Urinary bladder (tissue), 4 donors: ENCODE measurements around the gene SPATS1. TPM values are rescaled to one million over a fixed set of nuclear protein-coding genes. Genes with fewer than 3 reads are reported as not detected.
"Not testable (repeated sequence)": the region's sequence is repeated elsewhere in the genome, so short reads cannot be mapped to it uniquely, and the experiment has no call there.

ENCODE experiments used
- DNase-seq: peaks from one replicate; pipeline ENCODE4 v3.0.0-alpha.2; 2015; ENCODE audit errors: extremely low spot score
- H3K27ac ChIP-seq: one replicate; pipeline ENCODE4 v1.5.1; 2013; ENCODE audit warnings: low read depth, mild to moderate bottlenecking, moderate library complexity
- H3K36me3 ChIP-seq: one replicate; pipeline ENCODE4 v1.6.1; 2013; ENCODE audit warnings: mild to moderate bottlenecking, moderate library complexity; ENCODE audit not compliant: insufficient read depth
- H3K4me1 ChIP-seq: one replicate; pipeline ENCODE4 v1.6.1; 2013; ENCODE audit warnings: mild to moderate bottlenecking, moderate library complexity; ENCODE audit not compliant: insufficient read depth
- H3K4me3 ChIP-seq: one replicate; pipeline ENCODE4 v1.5.1; 2013; ENCODE audit warnings: low read depth, low read length
- WGBS: extraction: QIAGEN DNeasy Blood & Tissue Kit; methylation state at CpG from one replicate; pipeline ENCODE4 v1.1.7; 2013; 5-methylcytosine and 5-hydroxymethylcytosine counted together
- polyA plus RNA-seq: library from polyadenylated mRNA; stranded (reverse); fragments of 200-250 nt; gene quantifications from one replicate; pipeline ENCODE4 v1.2.3, GENCODE V29; 2013
- total RNA-seq: library from RNA; depleted of rRNA; stranded (reverse); fragments of >200 nt; gene quantifications from one replicate; pipeline ENCODE4 v1.2.3, GENCODE V29; 2014
- donor health status: healthy with polysubstance abuse.
- donor health status: healthy.

The SPATS1 gene
- total and polyA plus RNA-seq, 2 donors = not detected

GRCh38 chr6:44304282-44305199 lies 37.9 kb upstream of the SPATS1 start:
- Histone ChIP-seq H3K4me3 (no peak overlapping the region), H3K4me1 (no peaks in the 10 kb centered on the region), H3K27ac (no peak overlapping the region), H3K36me3 (peaks cover 4% of the 10 kb centered on the region)
- DNase-seq = no peak
- WGBS = 83% methylated on average over 25 of the region's 25 CpGs

GRCh38 chr6:44305200-44305725 lies 37.2 kb upstream of the SPATS1 start:
- H3K4me3 ChIP-seq = no peak overlapping the region
- WGBS = 80% methylated on average over 5 of the region's 5 CpGs
- peaks cover 4% of the 10 kb centered on the region for H3K36me3 ChIP-seq

GRCh38 chr6:44306710-44307109 lies 35.7 kb upstream of the SPATS1 start:
- H3K27ac ChIP-seq = no peak overlapping the region
- DNase-seq = no peak
- H3K36me3 ChIP-seq = peaks cover 4% of the 10 kb centered on the region
- no peaks in the 10 kb centered on the region for H3K4me1 ChIP-seq
- WGBS = 89% methylated on average over 8 of the region's 8 CpGs
- H3K4me3 ChIP-seq = no peak overlapping the region

More at GRCh38 chr6:44305200-44305725, 37.2 kb upstream of the SPATS1 start:
- Histone ChIP-seq H3K4me1 (no peaks in the 10 kb centered on the region), H3K27ac (no peak overlapping the region)
- DNase-seq = no peak

GRCh38 chr6:44307217-44307616 lies 35.2 kb upstream of the SPATS1 start:
- no peak for DNase-seq
- 95% methylated on average over 10 of the region's 10 CpGs for WGBS
- Histone ChIP-seq H3K4me3 (no peak overlapping the region), H3K36me3 (peaks cover 4% of the 10 kb centered on the region), H3K27ac (no peak overlapping the region), H3K4me1 (no peaks in the 10 kb centered on the region)

GRCh38 chr6:44309092-44309491 lies 33.4 kb upstream of the SPATS1 start:
- no peak overlapping the region for H3K27ac ChIP-seq
- peaks cover 3% of the 10 kb centered on the region for H3K4me1 ChIP-seq
- WGBS = 71% methylated on average over 2 of the region's 2 CpGs
- no peak for DNase-seq
- H3K36me3 ChIP-seq = peaks cover 4% of the 10 kb centered on the region
- H3K4me3 ChIP-seq = no peak overlapping the region

- Histone ChIP-seq H3K4me3 (no peak overlapping the region), H3K4me1 (peaks cover 3% of the 10 kb centered on the region), H3K27ac (no peak overlapping the region), H3K36me3 (peaks cover 4% of the 10 kb centered on the region)
- no peak for DNase-seq
These were observed 32.8 kb upstream of the SPATS1 start for GRCh38 chr6:44309631-44310030.

- 93% methylated on average over 3 of the region's 3 CpGs for whole genome bisulfite sequencing
- no peak for DNase-seq
- H3K36me3 ChIP-seq = peaks cover 4% of the 10 kb centered on the region
- H3K4me1 ChIP-seq = peaks cover 3% of the 10 kb centered on the region
- no peak overlapping the region for H3K4me3 ChIP-seq
- no peak overlapping the region for H3K27ac ChIP-seq
These were observed 32.2 kb upstream of the SPATS1 start for GRCh38 chr6:44310241-44310640.

- Histone ChIP-seq H3K36me3 (no peaks in the 10 kb centered on the region), H3K4me1 (peaks cover 3% of the 10 kb centered on the region), H3K27ac (no peak overlapping the region), H3K4me3 (no peak overlapping the region)
- WGBS = 64% methylated on average over 2 of the region's 2 CpGs
- no peak for DNase-seq
These were observed 31.1 kb upstream of the SPATS1 start for GRCh38 chr6:44311304-44311703.

- H3K27ac ChIP-seq = no peak overlapping the region
- DNase-seq = no peak
- 82% methylated on average over 3 of the region's 3 CpGs for WGBS
- H3K4me3 ChIP-seq = no peak overlapping the region
- peaks cover 3% of the 10 kb centered on the region for H3K4me1 ChIP-seq
- H3K36me3 ChIP-seq = no peaks in the 10 kb centered on the region
These were observed 30.7 kb upstream of the SPATS1 start for GRCh38 chr6:44311767-44312166.

GRCh38 chr6:44312901-44313788 lies 29.3 kb upstream of the SPATS1 start, which contains the start of gene AARS2:
TSS of gene AARS2 (minus strand) at chr6:44313347. CDS start at chr6:44313323, 24 bp downstream.
- H3K4me1 ChIP-seq = peaks cover 3% of the 10 kb centered on the region
- H3K4me3 ChIP-seq = peak within 1 kb of the TSS; percentile 95
- H3K36me3 ChIP-seq = no peaks in the 10 kb centered on the region
- DNase-seq = peak; percentile 58
- H3K27ac ChIP-seq = no peak within 1 kb of the TSS
- WGBS = 2% methylated on average over 52 of the region's 52 CpGs

- H3K27ac ChIP-seq, H3K36me3 ChIP-seq, H3K4me1 ChIP-seq, H3K4me3 ChIP-seq, DNase-seq: not testable (repeated sequence)
- WGBS = 89% methylated on average over 8 of the region's 8 CpGs
These were observed 27.8 kb upstream of the SPATS1 start for GRCh38 chr6:44314657-44315056.

- no peak overlapping the region for H3K4me3 ChIP-seq
- DNase-seq = no peak
- H3K4me1 ChIP-seq = peaks cover 3% of the 10 kb centered on the region
- H3K27ac ChIP-seq = no peak overlapping the region
- no peaks in the 10 kb centered on the region for H3K36me3 ChIP-seq
- 73% methylated on average over 3 of the region's 3 CpGs for WGBS
These were observed 26.9 kb upstream of the SPATS1 start for GRCh38 chr6:44315516-44315915.

GRCh38 chr6:44315951-44316350 lies 26.5 kb upstream of the SPATS1 start:
- 67% methylated on average over 5 of the region's 5 CpGs for WGBS
- H3K27ac ChIP-seq = no peak overlapping the region
- H3K36me3 ChIP-seq = no peaks in the 10 kb centered on the region
- H3K4me3 ChIP-seq = no peak overlapping the region
- peaks cover 3% of the 10 kb centered on the region for H3K4me1 ChIP-seq
- no peak for DNase-seq
